Right kidney (tissue), 1 donor: Measurements from ENCODE around the gene PCDHA9.
"Not testable (repeated sequence)": the region's sequence is repeated elsewhere in the genome, so short reads cannot be mapped to it uniquely, and the experiment has no call there.

Experiments
- DNase-seq: peaks from one replicate; pipeline ENCODE4 v3.0.0-alpha.2; 2016

PCDHA9 gene

DNA sequence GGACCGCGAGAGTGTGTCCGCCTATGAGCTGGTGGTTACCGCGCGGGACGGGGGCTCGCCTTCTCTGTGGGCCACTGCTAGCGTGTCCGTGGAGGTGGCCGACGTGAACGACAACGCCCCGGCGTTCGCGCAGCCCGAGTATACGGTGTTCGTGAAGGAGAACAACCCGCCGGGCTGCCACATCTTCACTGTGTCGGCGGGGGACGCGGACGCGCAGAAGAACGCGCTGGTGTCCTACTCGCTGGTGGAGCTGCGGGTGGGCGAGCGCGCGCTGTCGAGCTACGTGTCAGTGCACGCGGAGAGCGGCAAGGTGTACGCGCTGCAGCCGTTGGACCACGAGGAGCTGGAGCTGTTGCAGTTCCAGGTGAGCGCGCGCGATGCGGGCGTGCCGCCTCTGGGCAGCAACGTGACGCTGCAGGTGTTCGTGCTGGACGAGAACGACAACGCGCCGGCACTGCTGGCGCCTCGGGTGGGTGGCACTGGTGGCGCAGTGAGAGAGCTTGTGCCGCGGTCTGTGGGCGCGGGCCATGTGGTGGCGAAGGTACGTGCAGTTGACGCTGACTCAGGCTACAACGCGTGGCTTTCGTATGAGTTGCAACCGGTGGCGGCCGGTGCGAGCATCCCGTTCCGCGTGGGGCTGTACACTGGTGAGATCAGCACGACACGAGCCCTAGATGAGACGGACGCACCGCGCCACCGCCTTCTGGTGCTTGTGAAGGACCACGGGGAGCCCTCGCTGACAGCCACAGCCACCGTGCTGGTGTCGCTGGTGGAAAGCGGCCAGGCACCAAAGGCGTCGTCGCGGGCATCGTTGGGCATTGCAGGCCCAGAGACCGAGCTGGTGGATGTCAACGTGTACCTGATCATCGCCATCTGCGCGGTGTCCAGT, 12.3 kb upstream of the PCDHA9 start:
- DNase-seq: no peak

DNA sequence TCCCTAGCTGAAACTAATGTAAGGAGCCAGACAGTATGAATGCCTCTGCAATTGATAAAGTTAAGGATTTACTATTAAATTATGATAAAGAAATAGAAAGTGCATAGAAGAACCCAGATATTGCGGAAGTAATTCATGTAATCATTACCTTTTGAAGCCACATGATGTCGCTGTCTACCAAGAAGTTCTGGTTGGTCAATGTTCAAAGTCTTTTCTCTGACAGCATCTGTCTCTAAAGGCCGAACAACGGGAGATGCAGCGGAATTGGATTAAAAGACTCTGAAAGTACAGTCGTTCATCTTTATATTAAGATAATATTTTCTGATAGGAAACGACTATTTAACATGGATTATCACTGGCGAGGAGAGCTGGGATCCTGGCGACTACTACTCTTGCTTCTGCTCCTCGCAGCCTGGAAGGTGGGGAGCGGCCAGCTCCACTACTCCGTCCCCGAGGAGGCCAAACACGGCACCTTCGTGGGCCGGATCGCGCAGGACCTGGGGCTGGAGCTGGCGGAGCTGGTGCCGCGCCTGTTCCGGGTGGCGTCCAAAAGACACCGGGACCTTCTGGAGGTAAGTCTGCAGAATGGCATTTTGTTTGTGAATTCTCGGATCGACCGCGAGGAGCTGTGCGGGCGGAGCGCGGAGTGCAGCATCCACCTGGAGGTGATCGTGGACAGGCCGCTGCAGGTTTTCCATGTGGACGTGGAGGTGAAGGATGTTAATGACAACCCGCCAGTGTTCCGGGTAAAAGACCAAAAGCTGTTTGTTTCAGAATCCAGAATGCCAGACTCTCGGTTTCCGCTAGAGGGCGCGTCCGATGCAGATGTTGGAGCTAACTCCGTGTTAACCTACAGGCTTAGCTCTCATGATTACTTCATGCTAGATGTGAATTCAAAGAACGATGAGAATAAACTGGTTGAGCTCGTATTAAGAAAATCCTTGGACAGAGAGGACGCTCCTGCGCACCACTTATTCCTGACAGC, 6.9 kb upstream of the PCDHA9 start, which contains the start of gene PCDHA8:
TSS of gene PCDHA8 (plus strand) at position 210 of the 985 bp plus-strand sequence. CDS start at position 345, 135 bp downstream.
- no peak for DNase-seq

DNA sequence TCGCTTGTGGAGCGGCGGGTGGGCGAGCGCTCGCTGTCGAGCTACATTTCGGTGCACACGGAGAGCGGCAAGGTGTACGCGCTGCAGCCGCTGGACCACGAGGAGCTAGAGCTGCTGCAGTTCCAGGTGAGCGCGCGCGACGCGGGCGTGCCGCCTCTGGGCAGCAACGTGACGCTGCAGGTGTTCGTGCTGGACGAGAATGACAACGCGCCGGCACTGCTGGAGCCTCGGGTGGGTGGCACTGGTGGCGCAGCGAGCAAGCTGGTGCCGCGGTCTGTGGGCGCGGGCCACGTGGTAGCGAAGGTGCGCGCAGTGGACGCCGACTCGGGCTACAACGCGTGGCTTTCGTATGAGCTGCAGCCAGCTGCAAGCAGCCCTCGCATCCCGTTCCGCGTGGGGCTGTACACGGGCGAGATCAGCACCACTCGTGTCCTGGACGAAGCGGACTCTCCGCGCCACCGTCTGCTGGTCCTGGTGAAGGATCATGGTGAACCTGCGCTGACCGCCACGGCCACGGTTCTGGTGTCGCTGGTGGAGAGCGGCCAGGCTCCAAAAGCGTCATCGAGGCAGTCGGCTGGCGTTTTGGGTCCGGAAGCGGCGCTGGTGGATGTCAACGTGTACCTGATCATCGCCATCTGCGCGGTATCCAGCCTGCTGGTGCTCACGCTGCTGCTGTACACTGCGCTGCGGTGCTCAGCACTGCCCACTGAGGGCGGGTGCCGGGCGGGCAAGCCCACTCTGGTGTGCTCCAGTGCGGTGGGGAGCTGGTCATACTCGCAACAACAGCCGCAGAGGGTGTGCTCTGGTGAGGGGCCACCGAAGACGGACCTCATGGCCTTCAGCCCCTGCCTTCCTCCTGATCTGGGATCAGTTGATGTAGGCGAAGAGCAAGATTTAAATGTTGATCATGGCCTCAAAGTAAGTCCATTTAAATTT, 5.1 kb upstream of the PCDHA9 start:
- no peak for DNase-seq

DNA sequence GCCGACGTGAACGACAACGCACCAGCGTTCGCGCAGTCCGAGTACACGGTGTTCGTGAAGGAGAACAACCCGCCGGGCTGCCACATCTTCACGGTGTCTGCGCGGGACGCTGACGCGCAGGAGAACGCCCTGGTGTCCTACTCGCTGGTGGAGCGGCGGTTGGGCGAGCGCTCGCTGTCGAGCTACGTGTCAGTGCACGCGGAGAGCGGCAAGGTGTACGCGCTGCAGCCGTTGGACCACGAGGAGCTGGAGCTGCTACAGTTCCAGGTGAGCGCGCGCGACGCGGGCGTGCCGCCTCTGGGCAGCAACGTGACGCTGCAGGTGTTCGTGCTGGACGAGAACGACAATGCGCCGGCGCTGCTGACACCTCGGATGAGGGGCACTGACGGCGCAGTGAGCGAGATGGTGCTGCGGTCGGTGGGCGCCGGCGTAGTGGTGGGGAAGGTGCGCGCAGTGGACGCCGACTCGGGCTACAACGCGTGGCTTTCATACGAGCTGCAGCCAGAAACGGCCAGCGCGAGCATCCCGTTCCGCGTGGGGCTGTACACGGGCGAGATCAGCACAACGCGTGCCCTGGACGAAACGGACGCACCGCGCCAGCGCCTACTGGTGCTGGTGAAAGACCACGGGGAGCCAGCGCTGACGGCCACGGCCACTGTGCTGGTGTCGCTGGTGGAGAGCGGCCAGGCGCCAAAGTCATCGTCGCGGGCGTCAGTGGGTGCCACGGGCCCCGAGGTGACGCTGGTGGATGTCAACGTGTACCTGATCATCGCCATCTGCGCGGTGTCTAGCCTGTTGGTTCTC, 1.9 kb downstream of the PCDHA9 start:
- not testable (repeated sequence) for DNase-seq

DNA sequence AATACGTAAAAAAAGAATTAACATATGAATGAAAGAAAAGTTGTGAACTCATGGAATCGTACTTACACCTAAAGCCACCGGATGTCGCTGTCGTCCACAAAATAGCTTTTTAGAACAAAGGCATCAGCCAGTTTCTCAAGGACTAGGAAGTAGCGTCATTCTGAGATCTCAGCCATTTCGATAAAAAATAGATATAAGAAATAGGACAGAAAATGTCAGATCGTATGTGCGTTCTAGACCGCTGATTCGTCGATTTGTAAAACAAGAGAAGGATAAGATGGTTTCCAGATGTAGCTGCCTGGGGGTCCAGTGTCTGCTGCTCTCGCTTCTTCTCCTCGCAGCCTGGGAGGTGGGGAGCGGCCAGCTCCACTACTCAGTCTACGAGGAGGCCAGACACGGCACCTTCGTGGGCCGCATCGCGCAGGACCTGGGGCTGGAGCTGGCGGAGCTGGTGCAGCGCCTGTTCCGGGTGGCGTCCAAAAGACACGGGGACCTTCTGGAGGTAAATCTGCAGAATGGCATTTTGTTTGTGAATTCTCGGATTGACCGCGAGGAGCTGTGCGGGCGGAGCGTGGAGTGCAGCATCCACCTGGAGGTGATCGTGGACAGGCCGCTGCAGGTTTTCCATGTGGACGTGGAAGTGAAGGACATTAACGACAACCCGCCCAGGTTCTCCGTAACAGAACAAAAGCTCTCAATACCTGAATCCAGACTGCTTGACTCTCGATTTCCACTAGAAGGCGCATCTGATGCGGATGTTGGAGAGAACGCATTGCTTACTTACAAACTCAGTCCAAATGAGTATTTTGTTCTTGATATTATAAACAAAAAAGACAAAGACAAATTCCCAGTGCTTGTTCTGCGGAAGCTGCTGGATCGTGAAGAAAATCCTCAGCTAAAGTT, 7.8 kb downstream of the PCDHA9 start, which contains the start of gene PCDHA10:
TSS of gene PCDHA10 (plus strand) at position 126 of the 903 bp plus-strand sequence. CDS start at position 278, 152 bp downstream.
- DNase-seq: peak; percentile 3

DNA sequence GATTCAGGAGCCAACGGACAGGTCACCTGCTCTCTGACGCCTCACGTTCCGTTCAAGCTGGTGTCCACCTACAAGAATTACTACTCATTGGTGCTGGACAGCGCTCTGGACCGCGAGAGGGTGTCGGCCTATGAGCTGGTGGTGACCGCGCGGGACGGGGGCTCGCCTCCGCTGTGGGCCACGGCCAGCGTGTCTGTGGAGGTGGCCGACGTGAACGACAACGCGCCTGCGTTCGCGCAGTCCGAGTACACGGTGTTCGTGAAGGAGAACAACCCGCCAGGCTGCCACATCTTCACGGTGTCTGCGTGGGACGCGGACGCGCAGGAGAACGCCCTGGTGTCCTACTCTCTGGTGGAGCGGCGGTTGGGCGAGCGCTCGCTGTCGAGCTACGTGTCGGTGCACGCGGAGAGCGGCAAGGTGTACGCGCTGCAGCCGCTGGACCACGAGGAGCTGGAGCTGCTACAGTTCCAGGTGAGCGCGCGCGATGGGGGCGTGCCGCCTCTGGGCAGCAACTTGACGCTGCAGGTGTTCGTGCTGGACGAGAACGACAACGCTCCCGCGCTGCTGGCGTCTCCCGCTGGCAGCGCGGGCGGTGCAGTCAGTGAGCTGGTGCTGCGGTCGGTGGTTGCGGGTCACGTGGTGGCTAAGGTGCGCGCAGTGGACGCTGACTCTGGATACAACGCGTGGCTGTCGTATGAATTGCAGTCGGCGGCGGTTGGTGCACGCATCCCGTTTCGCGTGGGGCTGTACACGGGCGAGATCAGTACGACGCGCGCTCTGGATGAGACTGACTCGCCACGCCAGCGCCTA, 9.2 kb downstream of the PCDHA9 start:
- no peak for DNase-seq

DNA sequence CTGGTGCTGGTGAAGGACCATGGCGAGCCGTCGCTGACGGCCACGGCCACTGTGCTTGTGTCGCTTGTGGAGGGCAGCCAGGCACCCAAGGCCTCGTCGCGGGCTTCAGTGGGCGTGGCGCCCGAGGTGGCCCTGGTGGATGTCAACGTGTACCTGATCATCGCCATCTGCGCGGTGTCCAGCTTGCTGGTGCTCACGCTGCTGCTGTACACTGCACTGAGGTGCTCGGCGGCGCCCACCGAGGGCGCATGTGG, 9.7 kb downstream of the PCDHA9 start:
- DNase-seq: no peak

DNA sequence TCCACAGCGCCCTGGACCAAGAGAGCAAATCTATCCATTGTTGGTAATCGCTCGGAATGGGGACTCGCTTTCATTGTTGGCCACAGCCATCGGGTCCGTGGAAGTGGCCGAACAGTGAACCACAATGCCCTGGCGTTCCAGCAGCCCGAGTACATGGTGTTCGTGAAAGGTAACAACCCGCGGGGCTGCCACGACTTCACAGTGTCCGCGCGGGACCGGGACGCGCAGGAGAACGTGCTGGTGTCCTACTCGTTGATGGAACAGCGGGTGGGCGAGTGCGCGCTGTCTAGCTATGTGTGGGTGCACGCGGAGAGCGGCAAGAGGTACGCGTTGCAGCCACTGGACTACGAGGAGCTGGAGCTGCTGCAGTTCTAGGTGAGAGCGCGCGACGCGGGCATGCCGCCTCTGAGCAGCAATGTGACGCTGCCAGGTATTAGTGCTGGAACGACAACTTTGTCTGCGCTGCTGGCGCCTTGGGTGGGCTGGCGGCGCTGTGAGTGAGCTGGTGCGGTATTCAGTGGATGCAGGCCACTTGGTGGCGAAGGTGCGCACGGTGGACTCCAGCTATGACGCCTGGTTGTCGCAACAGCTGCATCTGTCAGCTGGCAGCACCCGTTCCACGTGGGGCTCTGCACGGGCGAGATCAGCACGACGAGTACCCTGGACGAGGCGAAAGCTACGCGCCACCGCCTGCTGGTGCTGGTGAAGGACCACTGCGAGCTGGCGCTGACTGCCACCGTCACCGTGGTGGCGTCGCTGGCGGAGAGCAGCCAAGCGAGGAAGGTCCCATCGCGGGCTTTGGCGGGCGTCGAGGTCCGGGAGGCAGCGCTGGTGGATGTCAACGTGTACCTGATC, 14.5 kb downstream of the PCDHA9 start:
- no peak for DNase-seq

DNA sequence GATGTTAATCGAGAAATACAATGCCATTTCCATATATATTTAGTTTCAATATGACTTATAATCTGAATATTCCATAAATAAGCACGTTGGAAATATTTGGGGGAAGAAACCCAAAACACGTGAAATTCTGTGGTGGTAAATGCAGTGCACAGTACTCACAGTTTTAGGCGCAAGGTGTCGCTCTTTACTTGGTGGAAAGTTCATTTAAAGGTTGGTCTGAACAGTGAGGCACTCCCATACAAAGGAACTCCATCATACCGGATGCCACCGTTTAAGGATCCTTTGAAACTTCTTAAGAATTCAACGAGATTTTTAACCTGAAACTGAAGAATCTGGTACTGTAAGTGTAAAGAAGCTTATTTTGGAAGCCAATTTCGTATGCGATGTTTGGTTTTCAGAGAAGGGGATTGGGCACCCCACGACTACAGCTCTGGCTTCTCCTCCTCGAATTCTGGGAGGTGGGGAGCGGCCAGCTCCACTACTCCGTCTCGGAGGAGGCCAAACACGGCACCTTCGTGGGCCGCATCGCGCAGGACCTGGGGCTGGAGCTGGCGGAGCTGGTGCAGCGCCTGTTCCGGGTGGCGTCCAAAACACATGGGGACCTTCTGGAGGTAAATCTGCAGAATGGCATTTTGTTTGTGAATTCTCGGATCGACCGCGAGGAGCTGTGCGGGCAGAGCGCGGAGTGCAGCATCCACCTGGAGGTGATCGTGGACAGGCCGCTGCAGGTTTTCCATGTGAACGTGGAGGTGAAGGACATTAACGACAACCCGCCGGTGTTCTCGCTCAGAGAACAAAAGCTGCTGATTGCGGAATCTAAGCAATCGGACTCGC, 20.8 kb downstream of the PCDHA9 start, which contains the start of gene PCDHA11:
TSS of gene PCDHA11 (plus strand) at position 237 of the 834 bp plus-strand sequence. CDS start at position 384, 147 bp downstream.
- no peak for DNase-seq

DNA sequence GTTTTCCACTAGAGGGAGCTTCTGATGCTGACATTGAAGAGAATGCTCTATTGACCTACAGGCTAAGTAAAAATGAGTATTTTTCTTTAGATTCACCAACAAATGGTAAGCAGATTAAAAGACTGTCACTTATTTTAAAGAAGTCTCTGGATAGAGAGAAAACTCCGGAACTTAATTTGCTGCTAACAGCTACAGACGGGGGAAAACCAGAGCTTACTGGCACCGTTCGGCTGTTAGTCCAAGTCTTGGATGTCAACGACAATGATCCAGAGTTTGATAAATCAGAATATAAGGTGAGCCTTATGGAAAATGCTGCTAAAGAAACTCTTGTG, 21.3 kb downstream of the PCDHA9 start:
- DNase-seq: no peak

DNA sequence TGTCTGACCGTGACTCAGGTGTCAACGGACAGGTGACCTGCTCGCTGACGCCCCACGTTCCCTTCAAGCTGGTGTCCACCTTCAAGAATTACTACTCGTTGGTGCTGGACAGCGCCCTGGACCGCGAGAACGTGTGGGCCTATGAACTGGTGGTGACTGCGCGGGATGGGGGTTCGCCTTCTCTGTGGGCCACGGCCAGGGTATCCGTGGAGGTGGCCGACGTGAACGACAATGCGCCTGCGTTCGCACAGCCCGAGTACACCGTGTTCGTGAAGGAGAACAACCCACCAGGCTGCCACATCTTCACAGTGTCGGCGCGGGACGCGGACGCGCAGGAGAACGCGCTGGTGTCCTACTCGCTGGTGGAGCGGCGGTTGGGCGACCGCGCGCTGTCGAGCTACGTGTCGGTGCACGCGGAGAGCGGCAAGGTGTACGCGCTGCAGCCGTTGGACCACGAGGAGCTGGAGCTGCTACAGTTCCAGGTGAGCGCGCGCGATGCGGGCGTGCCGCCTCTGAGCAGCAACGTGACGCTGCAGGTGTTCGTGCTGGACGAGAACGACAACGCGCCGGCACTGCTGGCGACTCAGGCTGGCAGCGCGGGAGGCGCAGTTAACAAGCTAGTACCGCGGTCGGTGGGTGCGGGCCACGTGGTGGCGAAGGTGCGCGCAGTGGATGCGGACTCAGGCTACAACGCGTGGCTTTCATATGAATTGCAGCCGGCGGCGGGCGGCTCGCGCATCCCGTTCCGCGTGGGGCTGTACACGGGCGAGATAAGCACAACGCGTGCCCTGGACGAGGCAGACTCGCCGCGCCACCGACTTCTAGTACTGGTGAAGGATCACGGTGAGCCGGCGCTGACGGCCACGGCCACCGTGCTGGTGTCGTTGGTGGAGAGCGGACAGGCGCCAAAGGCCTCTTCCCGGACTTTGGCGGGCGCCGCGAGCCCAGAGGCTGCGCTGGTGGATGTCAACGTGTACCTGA, 22.3 kb downstream of the PCDHA9 start:
- DNase-seq: no peak

DNA sequence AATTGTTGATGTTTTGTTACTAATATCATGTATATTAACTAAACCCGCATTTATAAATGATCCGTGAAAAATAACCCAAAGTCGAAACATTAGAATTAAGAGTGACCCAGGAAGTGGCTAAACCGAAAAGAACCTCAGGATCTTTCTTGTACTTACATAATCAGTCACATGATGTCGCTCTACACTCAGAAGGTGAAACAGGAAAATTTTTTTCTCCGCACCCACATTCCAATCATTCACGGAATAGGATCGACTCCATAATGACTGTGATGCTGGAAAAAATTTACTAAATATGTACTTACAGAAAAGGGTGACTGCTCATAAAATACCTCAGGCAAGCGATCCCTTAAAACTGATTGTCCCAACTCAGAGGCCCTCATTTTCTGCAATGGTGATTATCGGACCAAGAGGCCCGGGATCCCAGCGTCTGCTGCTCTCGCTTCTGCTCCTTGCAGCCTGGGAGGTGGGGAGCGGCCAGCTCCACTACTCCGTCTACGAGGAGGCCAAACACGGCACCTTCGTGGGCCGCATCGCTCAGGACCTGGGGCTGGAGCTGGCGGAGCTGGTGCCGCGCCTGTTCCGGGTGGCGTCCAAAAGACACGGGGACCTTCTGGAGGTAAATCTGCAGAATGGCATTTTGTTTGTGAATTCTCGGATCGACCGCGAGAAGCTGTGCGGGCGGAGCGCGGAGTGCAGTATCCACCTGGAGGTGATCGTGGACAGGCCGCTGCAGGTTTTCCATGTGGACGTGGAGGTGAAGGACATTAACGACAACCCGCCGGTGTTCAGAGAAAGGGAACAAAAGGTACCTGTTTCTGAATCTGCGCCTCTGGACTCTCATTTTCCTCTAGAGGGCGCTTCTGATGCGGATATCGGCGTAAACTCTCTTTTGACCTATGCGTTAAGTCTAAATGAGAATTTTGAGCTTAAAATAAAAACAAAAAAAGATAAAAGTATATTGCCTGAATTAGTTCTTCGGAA, 27.2 kb downstream of the PCDHA9 start, which contains the start of gene PCDHA12:
TSS of gene PCDHA12 (plus strand) at position 224 of the 981 bp plus-strand sequence. CDS start at position 389, 165 bp downstream.
- no peak for DNase-seq

DNA sequence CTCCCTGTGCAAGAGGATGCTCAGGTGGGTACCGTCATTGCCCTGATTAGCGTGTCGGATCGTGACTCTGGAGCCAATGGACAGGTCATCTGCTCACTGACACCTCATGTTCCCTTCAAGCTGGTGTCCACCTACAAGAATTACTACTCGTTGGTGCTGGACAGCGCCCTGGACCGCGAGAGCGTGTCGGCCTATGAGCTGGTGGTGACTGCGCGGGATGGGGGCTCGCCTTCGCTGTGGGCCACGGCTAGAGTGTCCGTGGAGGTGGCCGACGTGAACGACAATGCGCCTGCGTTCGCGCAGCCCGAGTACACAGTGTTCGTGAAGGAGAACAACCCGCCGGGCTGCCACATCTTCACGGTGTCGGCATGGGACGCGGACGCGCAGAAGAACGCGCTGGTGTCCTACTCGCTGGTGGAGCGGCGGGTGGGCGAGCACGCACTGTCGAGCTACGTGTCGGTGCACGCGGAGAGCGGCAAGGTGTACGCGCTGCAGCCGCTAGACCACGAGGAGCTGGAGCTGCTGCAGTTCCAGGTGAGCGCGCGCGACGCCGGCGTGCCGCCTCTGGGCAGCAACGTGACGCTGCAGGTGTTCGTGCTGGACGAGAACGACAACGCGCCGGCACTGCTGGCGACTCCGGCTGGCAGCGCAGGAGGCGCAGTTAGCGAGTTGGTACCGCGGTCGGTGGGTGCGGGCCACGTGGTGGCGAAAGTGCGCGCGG, 28.5 kb downstream of the PCDHA9 start:
- not testable (repeated sequence) for DNase-seq

DNA sequence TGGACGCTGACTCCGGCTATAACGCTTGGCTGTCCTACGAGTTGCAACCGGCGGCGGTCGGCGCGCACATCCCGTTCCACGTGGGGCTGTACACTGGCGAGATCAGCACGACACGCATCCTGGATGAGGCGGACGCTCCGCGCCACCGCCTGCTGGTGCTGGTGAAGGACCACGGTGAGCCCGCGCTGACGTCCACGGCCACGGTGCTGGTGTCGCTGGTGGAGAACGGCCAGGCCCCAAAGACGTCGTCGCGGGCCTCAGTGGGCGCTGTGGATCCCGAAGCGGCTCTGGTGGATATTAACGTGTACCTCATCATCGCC, 29.0 kb downstream of the PCDHA9 start:
- DNase-seq: no peak
